HG02763 (cell line): ENCODE results near the gene RAPGEF1.

Source experiments
- ATAC-seq: cut with Tn5 transposase; IDR thresholded peaks from one replicate; pipeline ENCODE4 v1.9.1; 2021; ENCODE audit warnings: mild to moderate bottlenecking, moderate library complexity; ENCODE audit not compliant: unreplicated experiment

The RAPGEF1 gene

DNA sequence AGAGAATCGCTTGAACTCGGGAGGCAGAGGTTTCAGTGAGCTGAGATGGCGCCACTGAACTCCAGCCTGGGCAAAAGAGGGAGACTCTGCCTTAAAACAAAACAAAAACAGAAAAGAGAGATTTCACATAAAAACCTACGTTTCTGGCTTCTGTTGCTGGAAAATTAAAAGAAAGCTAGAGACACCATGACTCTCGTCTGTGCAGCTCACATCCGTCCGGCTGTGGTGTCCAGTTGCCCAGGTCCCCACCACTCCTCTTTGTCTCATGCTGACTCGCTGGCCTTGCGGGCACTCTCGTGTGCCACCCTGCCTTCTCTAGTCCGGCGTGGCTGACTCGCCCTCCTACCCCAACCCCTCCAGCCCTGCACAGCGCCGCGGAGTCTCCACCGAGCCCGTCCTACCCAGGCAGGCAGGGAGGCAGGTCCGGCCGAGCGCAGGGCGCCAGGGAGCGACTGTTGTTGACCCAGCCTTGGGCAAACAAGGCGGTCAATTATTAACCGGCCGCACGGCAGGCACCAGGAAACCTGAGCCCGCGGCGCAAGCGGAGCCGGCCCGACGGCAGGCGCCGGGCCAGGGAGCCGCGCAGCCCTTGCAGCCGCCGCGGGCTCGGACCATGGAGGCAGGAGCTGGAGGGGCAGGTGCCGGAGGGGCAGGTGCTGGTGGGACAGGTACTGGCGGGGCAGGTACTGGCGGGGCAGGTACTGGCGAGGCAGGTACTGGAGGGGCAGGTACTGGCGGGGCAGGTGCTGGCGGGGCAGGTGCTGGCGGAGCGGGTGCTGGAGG, 194.7 kb downstream of the RAPGEF1 start, which contains the start of gene PRRT1B:
TSS of gene PRRT1B (plus strand) at position 521 of the 783 bp plus-strand sequence. CDS start at position 614, 93 bp downstream.
- ATAC-seq: no peak

DNA sequence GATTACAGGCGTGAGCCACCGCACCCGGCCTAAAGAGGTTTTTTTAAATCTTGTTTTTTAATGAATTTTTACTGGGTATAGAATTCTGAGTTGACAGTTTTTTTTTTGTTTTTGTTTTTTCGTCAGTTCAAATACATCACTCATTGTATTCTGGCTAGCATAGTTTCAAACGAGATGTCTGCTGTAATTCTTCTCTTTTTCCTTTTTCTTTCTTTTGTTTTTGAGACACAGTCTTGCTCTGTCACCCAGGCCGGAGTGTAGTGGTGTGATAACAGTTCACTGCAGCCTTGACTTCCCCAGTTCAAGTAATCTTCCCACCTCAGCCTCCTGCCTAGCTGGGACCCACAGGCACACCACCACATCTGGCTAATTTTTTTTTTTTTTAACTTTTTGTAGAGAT, 196.7 kb downstream of the RAPGEF1 start:
- ATAC-seq: no peak

DNA sequence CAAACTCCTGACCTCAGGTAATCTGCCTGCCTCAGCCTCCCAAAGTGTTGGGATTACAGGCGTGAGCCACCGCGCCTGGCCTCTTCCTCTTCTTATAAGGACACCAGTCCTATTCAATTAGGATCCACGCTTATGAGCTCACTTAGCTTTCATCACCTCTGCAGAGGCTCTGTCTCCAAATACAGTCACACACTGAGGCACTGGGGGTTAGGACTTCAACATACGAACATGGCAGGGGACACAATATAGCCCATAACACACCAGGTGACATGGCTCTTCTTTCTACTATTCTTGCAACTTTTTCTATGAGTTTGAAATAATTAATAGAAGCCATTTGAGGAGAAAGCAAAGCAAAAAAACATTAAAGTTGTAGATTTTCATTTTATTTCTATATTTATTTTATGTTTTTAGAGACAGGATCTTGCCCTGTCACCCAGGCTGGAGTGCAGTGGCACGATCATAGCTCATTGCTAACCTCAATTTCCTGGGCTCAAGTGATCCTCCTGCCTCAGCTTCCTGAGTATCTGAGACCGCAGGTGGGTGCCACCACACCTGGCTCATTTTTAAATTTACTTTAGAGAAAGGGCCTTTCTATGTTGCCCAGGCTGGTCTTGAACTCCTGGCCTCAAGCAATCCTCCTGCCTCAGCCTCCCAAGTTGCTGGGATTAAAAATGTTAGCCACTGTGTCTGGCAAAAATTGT, 200.5 kb downstream of the RAPGEF1 start:
- ATAC-seq: no peak

DNA sequence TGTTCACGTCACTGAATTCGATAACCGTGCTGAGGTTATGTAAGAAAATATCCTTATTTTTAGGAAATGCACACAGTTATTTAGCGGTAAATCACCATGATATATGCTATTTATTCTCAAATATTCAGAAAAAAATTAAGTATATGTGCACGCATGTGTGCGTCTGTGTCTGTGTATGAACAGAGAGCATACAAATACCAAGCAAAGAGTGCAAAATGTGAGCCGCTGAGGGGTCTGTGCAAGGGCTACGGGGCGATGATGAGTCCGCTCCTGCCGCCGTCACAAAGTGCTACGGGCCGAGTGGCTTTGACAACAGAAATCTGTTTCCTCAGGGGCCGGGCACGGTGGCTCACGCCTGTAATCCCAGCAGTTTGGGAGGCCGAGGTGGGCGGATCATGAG, 201.9 kb downstream of the RAPGEF1 start:
- ATAC-seq: no peak

DNA sequence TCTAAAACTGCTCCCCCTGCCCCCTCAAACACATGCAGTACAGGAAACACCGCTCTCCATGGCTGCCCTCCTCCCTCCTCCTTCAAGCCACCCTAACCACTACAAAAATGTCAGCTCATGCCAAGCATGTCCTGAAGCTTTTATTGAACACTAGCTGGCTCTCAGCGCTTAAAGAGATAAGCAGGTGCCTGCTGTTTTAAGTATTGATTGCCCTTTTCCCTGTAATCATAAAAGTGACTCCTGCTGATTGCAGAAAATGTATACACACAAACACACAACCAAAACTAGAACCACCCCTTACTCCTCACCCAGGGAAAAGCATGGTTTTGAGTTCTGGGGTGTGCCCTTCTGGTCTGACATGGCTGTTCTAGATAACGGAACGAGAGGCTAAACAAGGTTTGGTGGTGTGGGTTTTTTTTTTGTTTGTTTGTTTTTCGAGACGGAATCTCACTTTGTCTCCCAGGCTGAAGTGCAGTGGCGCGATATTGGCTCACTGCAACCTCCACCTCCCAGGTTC, 205.1 kb downstream of the RAPGEF1 start:
- ATAC-seq: no peak

DNA sequence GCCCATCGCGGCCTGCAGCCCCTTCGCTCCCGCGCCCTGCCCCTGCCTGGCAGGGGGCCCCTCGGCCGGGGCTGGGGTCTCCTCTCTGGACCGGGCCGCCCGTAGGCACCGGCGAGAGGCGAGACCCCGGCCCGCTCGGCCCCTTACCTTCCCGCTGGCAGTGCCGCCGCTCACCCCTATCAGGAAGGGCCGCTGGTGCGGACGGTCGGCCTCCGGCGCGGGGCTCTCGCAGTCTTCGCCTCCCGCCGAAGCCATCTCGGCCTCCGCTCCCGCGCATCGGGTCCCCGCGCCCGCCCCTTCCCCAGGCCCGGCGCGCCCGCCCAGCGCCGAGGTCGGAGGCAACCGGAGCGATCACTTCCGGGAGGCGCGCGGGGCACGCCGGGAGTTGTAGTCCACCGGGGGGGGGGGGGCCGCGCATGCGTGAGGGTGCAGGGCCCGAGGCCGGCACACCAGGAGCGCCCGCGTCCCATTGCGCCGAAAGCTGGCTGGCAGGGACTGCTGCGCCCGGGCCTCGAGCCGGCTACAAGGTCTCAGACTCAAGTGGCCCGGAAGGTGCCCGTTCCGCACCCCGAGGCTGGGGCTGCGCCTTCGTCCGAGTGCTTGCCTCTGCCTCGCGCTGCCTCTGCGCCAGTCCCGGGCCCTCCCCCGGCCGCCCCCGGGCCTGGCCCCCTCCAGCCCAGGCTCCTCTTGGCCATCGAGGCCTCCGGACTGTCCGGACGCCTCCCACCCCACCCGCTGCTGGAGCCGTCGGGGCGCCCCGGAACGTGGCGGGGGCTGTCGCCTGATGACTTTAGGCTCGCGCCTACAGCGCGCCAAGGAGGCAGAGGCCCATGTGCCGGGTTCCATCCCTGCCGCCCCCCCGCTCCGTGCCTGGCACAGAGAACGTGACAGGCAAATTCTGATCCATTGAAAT, 208.7 kb downstream of the RAPGEF1 start, which contains the start of gene UCK1:
TSS of gene UCK1 (minus strand) at position 344 of the 913 bp plus-strand sequence. CDS start at position 255, 89 bp downstream.
- peak; percentile 83 for ATAC-seq

DNA sequence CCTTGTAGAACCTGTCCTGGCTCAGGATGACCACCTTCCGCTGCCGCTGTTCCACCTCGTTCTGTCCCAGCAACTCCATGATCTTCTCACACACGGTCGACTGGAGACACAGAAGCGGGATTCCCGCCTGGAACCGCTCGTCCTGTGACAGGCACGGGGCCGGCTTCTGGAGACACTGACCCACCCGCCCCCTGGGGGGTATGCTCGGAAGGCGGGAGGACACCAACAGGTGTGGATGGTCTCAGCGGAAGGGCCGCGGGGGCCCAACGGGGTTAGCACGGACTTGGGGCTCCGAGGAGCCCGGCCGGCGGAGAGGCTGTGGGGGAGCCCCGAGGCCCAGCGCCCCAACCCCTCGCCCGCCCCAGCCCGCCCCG, 209.3 kb downstream of the RAPGEF1 start:
- no peak for ATAC-seq

DNA sequence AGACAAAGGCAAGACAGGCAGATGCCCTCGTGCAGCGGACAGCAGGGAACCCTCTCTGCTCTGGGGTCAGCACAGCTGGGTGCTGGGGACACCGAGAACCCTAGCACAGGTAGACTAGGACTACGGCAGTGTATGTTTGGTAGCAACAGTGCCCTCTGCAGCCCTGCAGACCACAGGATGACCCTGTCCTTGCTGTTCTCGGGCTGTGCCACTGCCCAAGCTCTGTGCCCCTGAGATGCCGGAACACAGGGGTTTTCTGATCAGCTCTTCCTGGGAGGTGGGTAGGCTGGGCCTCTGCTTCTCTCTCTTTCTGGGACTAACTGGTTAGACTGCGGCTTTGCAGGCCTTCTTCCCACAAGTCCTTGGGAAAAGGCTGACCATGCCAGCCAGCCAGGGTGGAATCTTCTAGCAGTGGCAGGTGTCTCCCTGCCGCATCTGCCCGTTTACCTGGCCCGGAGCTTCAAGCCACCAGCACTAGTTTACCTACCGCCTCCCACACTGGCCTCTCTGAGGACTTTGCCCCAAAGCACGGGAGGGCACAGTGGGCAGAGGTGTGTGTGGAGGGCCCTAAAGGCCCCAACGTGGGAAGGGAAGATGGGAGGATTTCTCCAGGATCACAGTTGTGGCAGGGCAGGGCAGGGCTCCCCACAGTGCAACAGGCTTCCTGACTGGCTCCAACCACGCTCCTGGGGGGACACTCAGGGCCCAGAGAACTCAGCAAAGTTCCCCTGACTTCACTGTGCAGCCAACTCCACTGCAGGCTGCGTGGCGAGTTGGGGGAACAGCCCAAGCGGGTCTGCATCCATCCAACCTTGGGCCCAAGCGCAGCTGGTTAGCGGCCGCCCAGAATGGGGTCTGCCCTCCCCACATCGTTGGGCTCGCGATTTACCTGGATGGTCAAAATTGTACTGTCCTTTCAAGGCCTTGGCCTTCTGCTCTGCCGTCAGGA, 210.0 kb downstream of the RAPGEF1 start:
- ATAC-seq: no peak

DNA sequence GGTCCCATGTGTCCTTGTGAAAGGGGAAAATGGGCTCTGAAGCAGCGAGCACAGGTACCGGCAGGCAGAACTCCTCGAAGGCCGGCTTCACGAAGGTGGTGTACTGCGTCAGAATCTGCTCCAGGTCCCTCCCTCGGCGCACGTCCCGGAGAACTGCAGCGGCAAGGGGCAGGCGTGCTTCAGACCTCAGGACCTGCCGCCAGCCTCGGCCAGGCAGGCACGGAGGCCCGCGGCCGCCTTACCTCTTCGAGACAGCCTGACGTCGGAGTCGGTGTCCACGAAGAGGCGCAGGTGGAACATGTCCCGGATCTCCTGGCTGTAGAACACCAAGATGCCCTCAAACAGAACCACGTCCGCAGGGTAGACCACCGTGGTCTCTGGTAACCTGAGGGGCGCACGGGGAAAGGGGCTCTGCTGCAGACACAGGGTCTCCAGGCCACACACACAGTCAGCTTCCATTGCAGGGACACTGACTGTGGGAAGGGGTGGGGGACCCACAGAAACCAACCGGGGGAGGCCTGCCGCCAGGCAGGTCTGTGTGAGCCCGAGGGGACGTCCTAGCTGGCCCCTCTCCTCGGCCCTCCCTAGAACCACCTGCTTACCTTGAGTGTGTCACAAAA, 210.9 kb downstream of the RAPGEF1 start:
- ATAC-seq: no peak

DNA sequence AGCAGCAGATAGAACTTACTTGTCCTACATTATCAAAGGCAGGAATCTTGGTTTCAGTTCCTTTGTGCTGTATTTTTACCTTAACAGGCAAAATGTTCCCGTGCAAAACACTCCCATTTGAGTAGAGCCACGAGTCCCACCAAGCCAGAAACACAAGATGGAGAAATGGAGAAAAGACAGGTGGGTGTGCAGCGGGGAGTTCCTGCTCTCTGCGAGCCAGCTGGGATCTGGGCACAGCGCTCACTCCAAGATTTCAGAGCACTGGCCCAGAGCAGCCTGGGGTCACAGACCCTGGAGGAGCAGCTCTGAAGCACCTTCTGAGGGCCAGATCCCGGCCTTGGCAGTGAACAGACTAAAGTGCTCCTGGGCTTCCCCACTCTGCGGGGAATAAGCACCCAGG, 211.7 kb downstream of the RAPGEF1 start:
- ATAC-seq: no peak
